Activated effector memory CD4-positive, alpha-beta T cell treated with Interleukin-2 at 50 U/mL for 16 hours (primary cell): ENCODE measurements around the gene CNNM3.
"Not testable (repeated sequence)": the region's sequence is repeated elsewhere in the genome, so short reads cannot be mapped to it uniquely, and the experiment has no call there.

ENCODE experiments used
- DNase-seq: peaks from one replicate; pipeline ENCODE4 v3.0.0-alpha.2; 2020

CNNM3 gene

DNA sequence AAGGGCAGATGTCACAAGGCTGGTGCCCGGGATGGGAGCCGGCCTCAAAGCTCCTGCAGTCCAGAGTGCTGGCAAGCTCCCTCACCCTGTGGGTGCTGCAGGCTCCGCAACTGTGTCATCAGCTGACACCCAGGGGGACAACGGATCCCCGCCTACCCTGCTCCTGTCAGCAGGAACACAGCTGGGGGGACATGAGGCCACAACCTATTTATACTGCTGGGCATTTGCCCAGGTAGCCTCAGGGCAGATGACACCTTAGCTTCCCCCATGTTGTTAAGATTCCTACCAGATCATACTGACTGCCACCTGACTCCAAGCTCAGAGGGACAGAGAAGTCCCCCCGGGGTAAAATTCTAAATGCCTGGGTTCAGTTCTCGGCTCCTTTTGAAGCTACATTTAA lies 26.5 kb downstream of the CNNM3 start:
- no peak for DNase-seq

DNA sequence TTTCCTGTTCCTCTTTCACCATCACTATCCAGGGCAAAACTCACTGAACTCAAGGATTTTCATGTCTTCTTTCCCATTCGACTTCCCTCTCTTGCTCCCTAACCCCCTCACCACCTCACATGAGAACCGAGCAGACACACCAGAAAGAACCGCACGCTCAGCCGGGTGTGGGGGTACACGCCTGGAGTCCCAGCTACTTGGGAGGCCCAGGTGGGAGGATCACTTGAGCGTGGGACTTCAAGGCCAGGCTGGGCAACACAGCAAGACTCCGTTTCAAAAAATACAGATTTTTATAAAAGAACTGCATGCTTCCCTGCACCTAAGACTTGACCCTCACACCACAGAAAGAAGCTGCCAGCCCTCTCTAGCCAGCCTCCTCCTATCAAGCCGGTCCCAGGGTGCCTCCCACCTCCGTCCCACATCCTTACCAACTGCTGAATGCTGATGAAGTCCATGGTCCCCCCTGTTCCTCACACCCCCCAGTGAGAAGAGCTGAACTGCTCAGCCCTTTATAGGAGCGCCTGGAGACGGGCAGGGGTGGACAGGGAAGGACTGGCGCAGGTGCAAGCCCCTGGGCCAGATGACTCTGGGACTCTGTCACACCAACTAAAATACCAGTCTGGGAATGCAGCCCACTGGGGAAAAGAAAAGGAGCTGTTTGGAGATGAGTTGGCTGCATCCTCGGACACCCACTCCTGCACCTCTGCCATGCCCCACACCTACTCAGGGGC lies 27.6 kb downstream of the CNNM3 start, which contains the start of gene ANKRD23:
ANKRD23 (minus strand) TSS at position 484 of the 731 bp plus-strand sequence; CDS start at position 455, 29 bp downstream.
- DNase-seq: no peak

DNA sequence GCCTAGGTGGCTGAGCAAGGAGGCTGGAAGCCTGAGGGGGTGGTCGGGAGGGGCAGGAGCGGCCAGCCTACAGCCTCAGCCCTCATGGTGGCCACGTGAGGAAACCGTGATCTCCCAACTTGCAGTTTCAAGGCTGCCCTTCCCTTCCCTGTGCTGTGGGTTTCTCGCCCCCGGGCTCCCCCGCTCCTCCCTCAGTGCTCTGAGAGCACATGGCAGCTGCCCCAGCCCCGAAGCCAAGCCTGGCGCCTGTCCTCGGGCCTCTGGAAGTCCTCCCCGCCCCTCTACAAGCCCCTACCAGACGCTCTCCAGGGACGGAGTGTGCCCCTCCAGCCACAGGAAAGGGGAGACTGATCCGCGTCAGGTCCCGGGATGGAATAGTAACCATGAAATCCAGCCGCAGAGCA lies 28.3 kb downstream of the CNNM3 start:
- DNase-seq: no peak

DNA sequence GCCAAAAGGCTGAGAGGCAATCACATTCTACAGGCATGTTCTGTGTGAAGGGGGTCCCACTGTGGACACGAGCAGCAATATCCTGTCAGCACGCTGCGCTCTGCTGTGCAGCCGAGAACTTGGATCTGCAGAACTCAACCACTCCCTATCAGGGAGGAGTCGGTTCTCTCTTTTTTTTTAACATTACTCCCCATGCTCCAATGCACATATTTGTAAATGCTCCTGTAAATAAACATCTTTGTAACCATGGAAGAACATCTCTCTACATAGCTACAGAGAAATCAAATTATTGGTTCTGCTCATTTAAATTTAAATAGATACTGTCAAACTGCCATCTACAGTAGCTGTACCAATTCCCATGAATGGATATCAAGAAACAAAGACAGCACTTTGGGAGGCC lies 30.8 kb downstream of the CNNM3 start:
- DNase-seq: no peak

DNA sequence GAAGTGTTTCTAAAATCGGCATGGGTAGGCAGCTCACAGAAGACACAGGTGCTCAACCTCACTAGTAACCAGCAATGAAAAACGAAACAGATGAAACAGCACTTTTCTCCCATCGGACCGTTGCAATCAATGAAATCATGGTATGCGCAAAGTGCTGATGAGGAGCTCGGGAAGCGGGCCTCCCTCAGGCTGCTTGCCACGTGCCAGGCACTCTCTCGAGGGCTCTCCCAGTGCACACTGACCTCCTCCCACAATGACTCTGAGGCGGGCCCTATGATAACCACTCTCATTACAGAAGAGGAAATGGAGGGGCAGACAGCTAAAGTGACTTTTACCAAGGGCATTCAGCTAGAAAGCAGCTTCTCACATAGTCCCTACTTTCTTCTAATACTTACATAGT lies 31.5 kb downstream of the CNNM3 start:
- DNase-seq: no peak

DNA sequence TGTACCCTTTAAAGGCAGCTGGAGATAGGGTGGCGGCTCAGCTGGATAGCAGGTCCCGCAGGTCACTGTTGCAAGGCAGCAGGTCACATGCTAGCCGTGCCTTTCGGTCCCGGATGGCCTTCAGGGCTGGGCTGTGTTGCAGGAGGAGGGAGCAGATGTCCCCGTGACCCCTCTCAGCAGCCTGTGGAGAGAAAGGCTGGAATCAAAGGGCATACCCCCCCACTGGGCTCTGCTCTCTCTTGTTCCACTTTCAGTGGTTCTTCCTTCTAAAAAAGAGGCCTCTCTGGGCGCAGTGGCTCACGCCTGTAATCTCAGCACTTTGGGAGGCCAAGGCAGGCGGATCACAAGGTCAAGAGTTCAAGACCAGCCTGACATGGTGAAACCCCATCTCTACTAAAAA lies 32.2 kb downstream of the CNNM3 start:
- DNase-seq: no peak

DNA sequence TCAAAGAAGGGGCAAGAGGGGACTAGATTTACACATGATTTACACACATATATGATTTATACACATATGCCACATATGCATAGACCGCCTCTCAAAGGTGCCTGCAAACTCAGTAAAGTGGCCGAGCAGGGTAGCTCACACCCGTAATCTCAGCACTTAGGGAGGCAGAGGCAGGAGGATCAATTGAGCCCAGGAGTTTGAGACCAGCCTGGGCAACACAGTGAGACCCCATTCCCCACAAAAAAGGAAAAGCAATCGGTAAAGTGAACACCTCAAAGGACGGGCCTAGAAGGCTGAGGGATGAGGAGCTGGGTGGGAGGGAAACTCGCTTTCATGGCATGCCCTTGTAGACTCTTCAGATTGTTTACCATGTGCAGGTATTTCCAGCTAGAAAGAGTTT lies 36.6 kb downstream of the CNNM3 start:
- no peak for DNase-seq

DNA sequence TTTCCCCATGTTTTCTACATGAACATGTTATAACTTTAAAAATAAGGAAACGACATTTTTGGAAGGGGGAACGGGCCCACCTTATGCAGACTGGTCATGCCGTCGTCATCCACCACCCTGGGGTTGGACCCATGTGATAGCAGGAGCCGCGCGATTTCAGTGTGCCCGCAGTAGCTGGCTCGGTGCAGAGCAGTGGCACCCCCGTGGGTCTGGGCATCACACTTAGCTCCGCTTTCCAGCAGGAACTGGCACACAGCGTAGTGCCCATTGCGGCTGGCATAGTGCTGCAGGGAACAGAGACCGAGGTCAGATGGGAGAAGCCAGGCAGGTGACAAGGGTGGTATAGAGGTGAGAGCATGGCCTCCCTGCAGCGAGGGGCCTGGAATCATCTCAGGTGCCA lies 37.3 kb downstream of the CNNM3 start:
- DNase-seq: no peak

DNA sequence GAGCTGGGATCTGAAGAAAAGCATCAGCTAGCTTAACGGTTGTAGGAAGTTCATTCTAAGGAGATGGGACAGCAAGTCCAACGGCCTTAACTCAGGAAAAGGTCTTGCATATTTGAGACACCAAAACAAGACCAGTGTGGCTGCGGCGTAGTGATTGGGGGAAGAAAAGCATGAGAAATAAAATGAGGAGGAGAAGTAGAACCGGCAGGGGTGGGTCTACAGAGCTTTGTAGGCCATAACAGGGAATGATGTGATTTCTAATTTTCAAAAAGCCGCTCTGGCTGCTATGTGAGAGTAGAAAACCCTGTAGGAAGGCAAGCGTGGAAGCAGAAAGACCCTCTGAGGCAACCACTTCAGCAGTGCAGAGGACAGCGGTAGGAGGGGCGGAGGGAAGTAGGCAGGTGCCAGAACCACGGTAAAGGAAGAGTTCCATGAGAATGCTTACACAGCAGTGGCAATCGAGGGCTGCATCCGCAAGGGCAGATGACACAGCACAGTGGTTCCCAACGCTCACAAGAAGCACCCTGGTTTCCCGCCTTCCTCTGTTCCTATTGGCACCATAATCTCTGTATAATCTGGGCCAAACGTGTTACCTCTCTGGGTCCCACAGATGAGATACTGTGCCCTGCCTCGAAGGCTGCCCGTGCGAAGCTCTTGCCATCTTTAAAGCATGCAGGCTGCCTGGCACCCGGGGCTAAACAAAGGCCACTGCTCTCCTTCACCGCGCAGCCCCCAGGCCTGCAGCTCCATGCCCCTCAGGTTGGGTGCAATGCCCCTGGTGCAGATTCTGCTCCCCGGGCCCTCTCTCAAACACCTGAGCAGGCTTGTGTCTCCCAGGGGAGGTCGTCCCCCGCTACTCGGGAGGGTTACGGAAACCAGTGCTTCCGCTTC lies 41.0 kb downstream of the CNNM3 start:
- peak; percentile 25 for DNase-seq

DNA sequence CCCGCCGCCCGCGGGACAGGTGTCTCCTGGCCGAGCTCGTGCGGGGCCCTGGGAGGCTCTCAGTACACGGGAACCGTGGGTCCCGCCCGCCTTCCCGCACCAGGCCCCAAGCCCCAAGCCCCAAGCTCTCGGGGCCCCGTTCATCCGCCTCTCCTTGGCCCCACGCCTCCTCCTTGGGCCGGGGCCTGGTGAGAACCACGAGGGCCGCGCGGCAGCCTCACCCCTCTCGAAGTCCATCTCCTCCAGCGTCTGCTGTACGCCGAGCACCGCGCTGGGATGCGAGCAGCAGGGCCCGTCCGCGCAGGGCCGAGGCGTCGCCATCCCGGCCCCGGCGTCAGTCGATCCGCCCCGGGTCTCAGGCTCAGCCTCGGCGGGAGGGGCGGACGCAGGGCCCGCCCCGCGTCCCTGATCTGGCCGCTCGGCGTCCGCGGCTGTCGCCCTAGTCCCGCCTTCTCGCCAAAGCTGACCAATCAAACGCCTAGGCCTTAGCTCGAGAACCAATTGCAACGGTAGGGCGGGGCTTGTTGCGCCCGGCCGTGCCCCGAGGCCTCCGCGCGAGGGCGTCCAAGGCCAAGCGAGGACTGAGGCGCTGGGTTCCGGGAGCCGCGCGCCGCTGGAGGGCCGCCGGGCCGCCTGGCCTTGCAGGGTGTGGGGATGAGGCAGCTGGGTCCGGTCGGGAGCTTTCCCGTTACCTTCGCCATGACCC lies 41.8 kb downstream of the CNNM3 start, which contains the start of gene ANKRD39:
ANKRD39 (minus strand) TSS at position 350 of the 706 bp plus-strand sequence; CDS start at position 321, 29 bp downstream.
- peak; percentile 98 for DNase-seq

DNA sequence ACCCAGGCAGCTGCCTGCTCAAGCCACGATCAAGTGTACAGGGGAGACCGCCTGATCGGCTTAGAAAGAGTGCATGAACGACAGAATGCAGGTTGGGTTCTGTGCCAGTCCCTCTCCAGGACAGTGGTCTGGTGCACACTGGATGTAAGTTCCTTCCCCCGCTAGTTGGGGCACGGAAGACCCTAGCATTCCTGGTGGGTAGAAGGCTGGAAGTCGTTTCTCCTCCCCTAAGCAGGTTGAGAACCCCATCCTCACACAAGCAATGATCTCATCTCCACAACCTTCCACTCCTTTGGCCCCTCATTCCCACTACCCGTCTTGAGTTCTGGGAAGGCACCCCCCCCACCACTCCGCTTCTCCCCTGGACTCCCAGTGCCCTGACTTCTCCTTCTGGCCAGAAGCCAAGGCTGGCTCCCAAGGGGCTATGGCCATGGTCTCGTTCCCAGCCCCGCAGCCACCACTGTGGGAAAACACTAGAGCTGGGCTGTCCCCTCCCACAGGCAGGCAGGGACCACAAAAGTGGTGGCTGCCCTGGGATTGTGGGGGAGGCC lies 43.1 kb downstream of the CNNM3 start:
- no peak for DNase-seq

DNA sequence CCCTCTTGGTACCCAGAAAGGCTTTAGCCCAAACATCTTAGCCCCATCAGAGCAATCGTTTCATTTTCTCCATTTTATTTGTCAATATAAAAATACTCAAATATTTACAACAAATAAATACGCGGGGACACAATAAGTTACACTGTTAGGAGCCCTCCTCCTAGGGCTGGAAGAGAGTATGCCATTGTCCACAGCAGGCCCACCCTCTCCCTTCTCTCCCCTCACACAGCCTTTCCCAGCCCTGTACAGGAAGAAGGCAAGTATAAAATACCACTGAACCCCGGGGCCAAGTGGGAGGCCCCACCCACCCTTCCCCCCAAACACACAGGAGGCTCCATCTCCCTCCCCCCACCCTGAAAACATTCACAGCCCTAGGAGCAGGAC lies 43.6 kb downstream of the CNNM3 start:
- DNase-seq: no peak

DNA sequence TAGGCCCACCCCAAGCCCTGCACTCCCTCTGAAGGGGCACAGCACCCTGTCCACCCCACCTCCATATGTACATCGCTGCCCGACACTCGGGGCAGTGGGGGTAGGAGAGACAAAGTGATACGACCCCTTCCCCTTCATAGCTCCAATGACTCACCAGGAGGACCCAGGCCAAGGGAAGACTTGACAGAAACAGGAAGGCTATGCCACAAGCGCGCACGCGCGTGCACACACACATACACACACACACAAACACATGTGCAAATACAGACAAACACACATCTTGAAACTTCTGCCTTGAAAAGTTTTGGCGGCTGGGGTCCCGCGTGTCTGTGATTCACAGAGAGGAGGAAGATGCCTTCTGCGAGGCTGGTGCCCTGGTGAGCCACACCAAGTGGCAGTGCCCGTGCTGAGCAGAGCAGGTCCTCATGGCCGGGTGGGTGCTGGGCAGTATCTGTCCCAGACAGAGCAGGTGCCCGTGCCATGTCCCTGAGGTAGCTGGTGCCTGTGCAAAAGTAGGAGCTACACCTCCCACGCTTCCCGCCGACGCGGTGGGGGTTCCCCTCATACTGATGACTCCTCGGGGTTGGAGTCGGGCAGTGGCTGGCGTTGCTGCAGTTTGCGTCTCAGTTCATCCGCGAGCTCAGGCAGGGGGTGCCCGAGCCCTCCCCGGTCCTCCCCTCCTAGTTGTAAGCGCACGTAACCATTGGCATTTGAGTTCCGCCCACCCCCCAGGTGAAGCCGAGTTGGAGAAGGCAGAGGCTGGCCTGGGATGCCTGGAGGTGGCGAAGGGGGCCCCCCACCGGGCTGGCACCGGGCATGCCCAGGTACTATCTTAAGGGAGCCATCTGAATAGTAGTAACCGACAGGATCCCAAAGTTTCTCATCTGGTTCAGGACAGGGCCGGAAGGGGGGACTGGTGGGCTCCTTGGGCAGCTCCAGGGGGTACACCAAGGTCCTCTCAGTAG lies 44.3 kb downstream of the CNNM3 start:
- no peak for DNase-seq

DNA sequence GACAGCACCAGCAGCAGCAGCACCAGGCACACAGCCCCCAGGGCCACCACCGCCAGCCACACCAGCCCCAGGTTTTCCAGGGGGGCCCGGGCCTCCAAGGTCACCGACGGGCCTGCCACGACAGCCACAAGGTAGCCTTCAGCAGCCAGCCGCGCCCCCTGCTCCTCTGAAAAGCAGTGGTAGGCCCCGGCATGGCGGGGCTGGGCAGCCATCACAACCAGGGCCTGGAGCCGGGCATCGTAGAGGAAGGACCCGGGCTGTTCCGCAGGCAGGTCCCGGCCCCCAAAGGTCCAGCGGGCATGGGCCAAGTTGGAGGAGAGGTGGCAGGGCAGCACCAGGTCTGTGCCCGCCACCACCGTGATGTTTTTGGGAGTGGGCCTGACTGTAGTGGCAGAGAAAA lies 45.0 kb downstream of the CNNM3 start:
- no peak for DNase-seq

DNA sequence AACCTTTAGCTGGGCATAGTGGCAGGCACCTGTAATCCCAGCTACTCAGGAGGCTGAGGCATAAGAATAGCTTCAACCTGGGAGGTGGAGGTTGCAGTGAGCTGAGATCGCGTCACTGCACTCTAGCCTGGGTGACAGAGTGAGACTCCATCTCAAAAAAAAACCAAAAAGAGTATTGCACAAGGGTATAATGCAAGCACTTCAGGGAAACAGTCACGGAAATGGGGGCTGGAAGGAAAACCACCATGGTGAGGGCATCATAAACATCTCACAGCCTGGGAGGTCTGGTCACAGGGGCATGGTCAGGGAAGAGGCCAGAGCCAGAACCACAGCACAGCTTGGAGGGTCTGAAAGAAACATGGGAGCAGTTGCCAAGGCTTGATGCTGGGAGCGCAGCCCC lies 47.0 kb downstream of the CNNM3 start:
- not testable (repeated sequence) for DNase-seq

DNA sequence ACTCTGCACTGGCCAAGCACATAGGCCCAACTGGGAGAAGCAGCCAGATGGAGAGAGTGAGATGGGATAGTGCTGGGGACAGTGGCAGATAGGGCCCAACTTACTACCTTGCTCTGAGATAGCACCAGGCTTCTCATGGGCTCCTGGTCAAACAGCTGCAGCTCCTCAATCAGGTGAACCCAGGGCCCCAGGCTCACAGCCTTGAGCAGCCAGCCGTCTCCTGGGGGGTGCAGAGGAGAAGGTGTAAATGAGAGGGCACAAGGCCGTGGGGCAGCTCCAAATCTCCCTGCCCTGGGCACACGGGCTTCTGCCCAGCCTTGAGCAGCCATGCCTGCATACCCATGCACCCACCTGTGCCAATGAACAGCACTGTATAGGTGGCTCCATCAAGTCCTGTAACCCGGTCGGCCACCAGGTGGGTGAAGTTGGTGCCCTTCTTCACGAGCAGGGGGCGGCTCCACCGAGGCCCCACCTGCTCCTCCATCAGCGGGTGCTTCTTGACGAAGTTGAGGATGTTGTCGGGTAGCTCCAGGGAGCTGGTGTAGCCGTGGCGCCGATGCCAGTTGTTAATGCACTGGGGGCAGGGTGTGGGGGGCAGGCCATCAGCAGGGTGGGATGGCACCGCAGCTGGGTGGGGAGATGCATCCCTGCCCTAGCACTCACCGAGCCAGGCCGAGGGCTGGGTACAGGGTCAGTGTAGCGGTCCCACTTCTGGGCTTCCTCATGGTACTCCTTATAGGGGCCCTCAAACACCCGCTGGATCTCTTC lies 47.7 kb downstream of the CNNM3 start:
- no peak for DNase-seq

DNA sequence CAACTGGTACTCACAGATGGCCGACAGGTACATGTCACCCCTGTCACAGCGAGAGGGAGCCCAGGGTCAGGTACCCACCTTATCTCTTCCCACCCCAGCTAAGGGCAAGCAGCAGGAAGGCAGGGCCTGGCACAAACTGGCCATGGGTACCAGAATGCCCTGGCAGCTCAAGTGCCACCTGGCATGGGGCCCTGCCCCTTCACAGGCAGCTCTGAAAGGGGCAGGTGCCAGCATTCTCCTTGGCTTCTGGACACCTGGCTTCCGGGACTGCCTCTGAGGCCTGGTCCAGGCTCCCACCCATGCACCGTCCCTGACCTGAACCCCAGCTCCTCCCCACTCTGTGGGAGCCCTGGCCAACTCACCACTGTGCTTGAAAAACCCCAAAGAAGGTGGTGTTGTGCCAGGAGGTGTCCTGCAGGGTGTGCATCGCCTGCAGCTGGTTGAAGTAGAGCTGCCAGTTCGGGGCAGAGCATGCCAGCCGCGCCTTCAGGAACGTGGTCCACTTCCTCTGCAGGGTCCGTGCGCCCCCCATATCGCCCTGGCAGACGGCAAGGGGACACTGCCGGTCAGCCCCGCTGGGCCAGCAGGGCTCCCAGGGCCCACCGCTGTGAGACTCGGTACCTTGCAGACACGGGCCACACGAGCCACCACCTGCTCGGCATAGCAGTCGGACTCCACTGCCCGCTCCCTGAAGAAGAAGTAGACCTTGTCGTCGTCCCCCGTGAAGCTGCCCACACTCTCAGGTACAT lies 48.4 kb downstream of the CNNM3 start:
- DNase-seq: no peak

DNA sequence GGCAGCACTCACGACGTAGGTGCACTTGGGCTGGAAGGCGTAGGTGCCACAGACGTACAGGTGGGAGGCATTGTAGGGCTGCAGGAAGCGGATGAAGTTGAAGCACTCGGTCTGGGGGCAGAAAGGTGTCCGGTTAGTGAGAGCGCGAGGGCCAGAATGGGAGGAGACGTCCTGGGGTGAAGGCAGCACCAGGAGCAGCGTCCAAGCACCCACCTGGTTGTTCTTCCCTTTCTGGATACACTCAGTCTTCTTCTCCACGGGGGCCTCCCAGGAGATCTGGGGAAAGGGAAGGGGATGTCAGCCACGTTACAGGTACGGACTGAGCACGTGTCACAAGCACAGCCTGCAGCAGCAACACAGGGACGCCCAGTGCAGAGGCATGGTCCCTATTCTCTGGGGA lies 49.6 kb downstream of the CNNM3 start:
- DNase-seq: no peak

DNA sequence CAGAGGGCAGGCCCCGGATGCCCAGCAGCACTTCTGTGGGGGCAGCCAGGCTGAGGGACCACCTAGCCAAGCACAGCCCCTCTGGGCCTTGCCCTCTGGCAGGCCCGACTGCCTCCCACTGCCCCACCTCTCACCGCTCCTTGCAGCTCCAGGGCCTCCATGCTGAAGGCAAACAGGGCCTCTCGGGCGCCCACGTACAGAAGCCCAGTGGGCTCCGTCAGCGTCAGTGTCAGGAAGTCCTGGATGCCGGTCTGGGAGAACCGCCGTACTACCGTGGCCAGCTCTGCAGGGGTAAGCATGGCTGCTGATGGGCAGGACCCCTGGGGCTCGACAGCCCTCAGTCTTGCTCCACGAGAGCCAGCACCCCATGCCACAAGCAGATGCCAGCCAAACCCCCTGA lies 50.1 kb downstream of the CNNM3 start:
- no peak for DNase-seq

DNA sequence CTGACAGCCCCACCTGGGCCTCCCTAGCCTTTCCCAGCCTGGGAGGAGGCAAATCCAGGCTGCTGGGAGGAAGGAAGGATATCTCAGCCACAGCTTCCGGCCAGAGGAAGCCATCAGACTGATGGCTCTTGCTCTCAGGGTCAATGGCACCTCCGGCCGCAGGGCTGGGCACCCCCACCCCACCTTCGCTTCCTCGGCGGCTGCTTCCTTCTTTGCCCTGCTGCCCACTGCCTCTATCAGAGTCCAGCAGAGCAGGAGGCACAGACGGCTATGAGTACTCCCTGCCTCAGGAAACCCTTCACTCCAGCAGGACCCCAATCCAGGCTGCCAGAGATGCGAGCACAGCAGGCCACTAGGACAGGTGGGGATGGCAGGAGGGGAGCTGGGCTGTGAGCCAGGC lies 50.5 kb downstream of the CNNM3 start:
- no peak for DNase-seq
